SK-N-SH treated with all-trans-retinoic acid at 6 μM for 48 hours (cell line): ENCODE data around the gene APPBP2.

Experiments used
- ATAC-seq: fragments of 200-7000 bp; cut with Tn5 transposase; 3 replicates; pipeline ENCODE4 v1.9.1; 2020; ENCODE audit warnings: mild to moderate bottlenecking, moderate library complexity
- ARNTL ChIP-seq: fragments of 450-650 bp; formaldehyde crosslinking; IDR thresholded peaks from 2 replicates; pipeline ENCODE4 v1.5.0; 2020; ENCODE audit warnings: low read depth, mild to moderate bottlenecking, moderate library complexity, borderline replicate concordance
- BACH2 ChIP-seq: fragments of 250-450 bp; sonication (Bioruptor Pico); IDR thresholded peaks from 2 replicates; pipeline ENCODE4 v1.9.0; 2021; ENCODE audit warnings: mild to moderate bottlenecking, borderline replicate concordance
- CREB5 ChIP-seq: fragments of 250-450 bp; sonication (Bioruptor Pico); IDR thresholded peaks from 2 replicates; pipeline ENCODE4 v1.5.1; 2020; ENCODE audit warnings: low read depth, mild to moderate bottlenecking, moderate library complexity
- CSRNP3 ChIP-seq: fragments of 250-450 bp; sonication (Bioruptor Pico); IDR thresholded peaks from 2 replicates; pipeline ENCODE4 v1.5.1; 2021; ENCODE audit warnings: mild to moderate bottlenecking, moderate library complexity
- ESRRG ChIP-seq: fragments of 250-450 bp; sonication (Bioruptor Pico); IDR thresholded peaks from 2 replicates; pipeline ENCODE4 v1.6.1; 2021; ENCODE audit warnings: mild to moderate bottlenecking
- GLIS3 ChIP-seq: fragments of 250-450 bp; sonication (Bioruptor Pico); IDR thresholded peaks from 2 replicates; pipeline ENCODE4 v1.5.0; 2020; ENCODE audit warnings: mild to moderate bottlenecking, moderate library complexity
- ISL1 ChIP-seq: fragments of 250-450 bp; sonication (Bioruptor Pico); IDR thresholded peaks from 2 replicates; pipeline ENCODE4 v2.1.2; 2022; ENCODE audit warnings: mild to moderate bottlenecking, moderate library complexity
- OSR1 ChIP-seq: fragments of 250-450 bp; sonication (Bioruptor Pico); IDR thresholded peaks from 2 replicates; pipeline ENCODE4 v1.8.0; 2022; ENCODE audit warnings: moderate library complexity, mild to moderate bottlenecking, inconsistent platforms
- POU6F1 ChIP-seq: fragments of 250-450 bp; sonication (Bioruptor Pico); IDR thresholded peaks from 2 replicates; pipeline ENCODE4 v1.8.0; 2021; ENCODE audit warnings: low read depth, mild to moderate bottlenecking, moderate library complexity, borderline replicate concordance
- PPARA ChIP-seq: fragments of 250-450 bp; sonication (Bioruptor Pico); IDR thresholded peaks from 2 replicates; pipeline ENCODE4 v1.5.0; 2020; ENCODE audit warnings: mild to moderate bottlenecking, borderline replicate concordance
- RARB ChIP-seq: fragments of 250-450 bp; sonication (Bioruptor Pico); IDR thresholded peaks from 2 replicates; pipeline ENCODE4 v1.8.0; 2021; ENCODE audit warnings: mild to moderate bottlenecking, moderate library complexity
- TCF4 ChIP-seq: fragments of 250-450 bp; sonication (Bioruptor Pico); IDR thresholded peaks from 2 replicates; pipeline ENCODE4 v1.8.0; 2021; ENCODE audit warnings: mild to moderate bottlenecking, moderate library complexity, borderline replicate concordance
- TOX ChIP-seq: fragments of 250-450 bp; sonication (Bioruptor Pico); IDR thresholded peaks from 2 replicates; pipeline ENCODE4 v1.8.0; 2021; ENCODE audit warnings: mild to moderate bottlenecking, moderate library complexity, borderline replicate concordance
- TSHZ2 ChIP-seq: fragments of 250-450 bp; sonication (Bioruptor Pico); IDR thresholded peaks from 2 replicates; pipeline ENCODE4 v1.5.0; 2020; ENCODE audit warnings: mild to moderate bottlenecking, moderate library complexity
- ZC3H10 ChIP-seq: fragments of 250-450 bp; sonication (Bioruptor Pico); IDR thresholded peaks from 2 replicates; pipeline ENCODE4 v1.5.1; 2021; ENCODE audit warnings: mild to moderate bottlenecking, moderate library complexity
- ZFP3 ChIP-seq: fragments of 250-450 bp; sonication (Bioruptor Pico); IDR thresholded peaks from 2 replicates; pipeline ENCODE4 v1.5.0; 2020; ENCODE audit warnings: mild to moderate bottlenecking, moderate library complexity
- ZFP30 ChIP-seq: fragments of 450-650 bp; formaldehyde crosslinking; IDR thresholded peaks from 2 replicates; pipeline ENCODE4 v1.5.0; 2022; ENCODE audit warnings: mild to moderate bottlenecking, moderate library complexity
- ZNF565 ChIP-seq: fragments of 450-650 bp; formaldehyde crosslinking; conservative IDR thresholded peaks from 2 replicates; pipeline ENCODE4 v1.5.0; 2020; ENCODE audit warnings: low read depth, mild to moderate bottlenecking, moderate library complexity
- ZNF70 ChIP-seq: fragments of 450-650 bp; formaldehyde crosslinking; IDR thresholded peaks from 2 replicates; pipeline ENCODE4 v1.5.0; 2020; ENCODE audit warnings: mild to moderate bottlenecking, moderate library complexity
- ZNF8 ChIP-seq: fragments of 450-650 bp; formaldehyde crosslinking; IDR thresholded peaks from 2 replicates; pipeline ENCODE4 v1.5.0; 2020; ENCODE audit warnings: mild to moderate bottlenecking, moderate library complexity

Gene APPBP2

GRCh38 chr17:60565233-60565632 lies 39.2 kb upstream of the APPBP2 start:
- no peak for ATAC-seq
- TF ChIP-seq ISL1 (CRISPR knock-in tag) (no peak), TSHZ2 (no peak), PPARA (CRISPR knock-in tag) (no peak), CSRNP3 (CRISPR knock-in tag) (no peak), RARB (CRISPR knock-in tag) (no peak), OSR1 (CRISPR knock-in tag) (no peak), CREB5 (no peak), GLIS3 (no peak), BACH2 (CRISPR knock-in tag) (no peak), ZNF70 (no peak), ESRRG (CRISPR knock-in tag) (no peak), TOX (CRISPR knock-in tag) (no peak)
- TF ChIP-seq, all 23 proteins: peak for 0

GRCh38 chr17:60563743-60564142 lies 37.7 kb upstream of the APPBP2 start:
- ATAC-seq, result no peak
- TF ChIP-seq BACH2 (CRISPR knock-in tag) (no peak), PPARA (CRISPR knock-in tag) (no peak), RARB (CRISPR knock-in tag) (no peak), CSRNP3 (CRISPR knock-in tag) (no peak), ZNF565 (no peak)

- ATAC-seq, result no peak
- no peak for TF ChIP-seq ZFP3 (CRISPR knock-in tag)
- TF ChIP-seq TCF4 (CRISPR knock-in tag), result 0 out of 2 replicates have a peak, but pooled peaks have one; percentile 8
- TF ChIP-seq CSRNP3 (CRISPR knock-in tag), result no peak
These were observed 36.4 kb upstream of the APPBP2 start for GRCh38 chr17:60562421-60562820.

- no peak for TF ChIP-seq ZFP3 (CRISPR knock-in tag)
- TF ChIP-seq ZC3H10 (CRISPR knock-in tag), result no peak
- no peak for TF ChIP-seq ZFP30 (CRISPR knock-in tag)
- no peak for TF ChIP-seq OSR1 (CRISPR knock-in tag)
- no peak for TF ChIP-seq ZNF70
- TF ChIP-seq ZNF8, result no peak
- no peak for TF ChIP-seq POU6F1 (CRISPR knock-in tag)
- no peak for TF ChIP-seq CREB5
- no peak for TF ChIP-seq ISL1 (CRISPR knock-in tag)
- no peak for TF ChIP-seq CSRNP3 (CRISPR knock-in tag)
- TF ChIP-seq TCF4 (CRISPR knock-in tag), result no peak
- no peak for TF ChIP-seq PPARA (CRISPR knock-in tag)
- no peak for TF ChIP-seq ARNTL (CRISPR knock-in tag)
- TF ChIP-seq BACH2 (CRISPR knock-in tag), result no peak
- ATAC-seq, result no peak
These were observed 34.8 kb upstream of the APPBP2 start for GRCh38 chr17:60560860-60561257.
